GM18508 (cell line): ENCODE results near the gene NETO1.
A peak's percentile ranks its signal among the peaks of the same experiment; 100 is the strongest.

Experiments used
- ATAC-seq: cut with Tn5 transposase; IDR thresholded peaks from one replicate; pipeline ENCODE4 v1.9.1; 2021; ENCODE audit warnings: moderate number of reproducible peaks; ENCODE audit not compliant: insufficient read depth, unreplicated experiment

Gene NETO1

GRCh38 chr18:72847771-72848170 is 20.0 kb downstream of the NETO1 start:
- ATAC-seq = no peak

GRCh38 chr18:72846736-72847533 is 20.9 kb downstream of the NETO1 start:
- ATAC-seq = no peak

GRCh38 chr18:72843743-72844142 is 24.0 kb downstream of the NETO1 start:
- no peak for ATAC-seq

- ATAC-seq = no peak
Measured at GRCh38 chr18:72840109-72840508, 27.7 kb downstream of the NETO1 start.

GRCh38 chr18:72834731-72835130 is 33.1 kb downstream of the NETO1 start:
- ATAC-seq = no peak

GRCh38 chr18:72833471-72833870 is 34.3 kb downstream of the NETO1 start:
- no peak for ATAC-seq

GRCh38 chr18:72830109-72830508 is 37.7 kb downstream of the NETO1 start:
- ATAC-seq = no peak

- no peak for ATAC-seq
Measured at GRCh38 chr18:72828601-72829000, 39.2 kb downstream of the NETO1 start.

- no peak for ATAC-seq
Measured at GRCh38 chr18:72826736-72827135, 41.1 kb downstream of the NETO1 start.

GRCh38 chr18:72823345-72823744 is 44.4 kb downstream of the NETO1 start:
- no peak for ATAC-seq

- no peak for ATAC-seq
Measured at GRCh38 chr18:72822202-72822601, 45.6 kb downstream of the NETO1 start.

- no peak for ATAC-seq
Measured at GRCh38 chr18:72820571-72820970, 47.2 kb downstream of the NETO1 start.

GRCh38 chr18:72819050-72819449 is 48.7 kb downstream of the NETO1 start:
- no peak for ATAC-seq

GRCh38 chr18:72811047-72811446 is 56.7 kb downstream of the NETO1 start:
- peak; percentile 63 for ATAC-seq

GRCh38 chr18:72808680-72809079 is 59.1 kb downstream of the NETO1 start:
- ATAC-seq = no peak

GRCh38 chr18:72799106-72799505 is 68.7 kb downstream of the NETO1 start:
- ATAC-seq = no peak

- ATAC-seq = no peak
Measured at GRCh38 chr18:72783530-72783929, 84.3 kb downstream of the NETO1 start.

- ATAC-seq = no peak
Measured at GRCh38 chr18:72774914-72775313, 92.9 kb downstream of the NETO1 start.

- ATAC-seq = no peak
Measured at GRCh38 chr18:72772916-72773315, 94.9 kb downstream of the NETO1 start.

- no peak for ATAC-seq
Measured at GRCh38 chr18:72768681-72769229, 99.0 kb downstream of the NETO1 start.

GRCh38 chr18:72762515-72763122 is 105.2 kb downstream of the NETO1 start:
- ATAC-seq = peak; percentile 69

GRCh38 chr18:72752220-72752619 is 115.6 kb downstream of the NETO1 start:
- no peak for ATAC-seq
